22Rv1 (cell line): ENCODE data around the gene RIPK1.
"Not testable (repeated sequence)": the region's sequence is repeated elsewhere in the genome, so short reads cannot be mapped to it uniquely, and the experiment has no call there.

Experiments used
- CTCF ChIP-seq: fragments of 450-650 bp; IDR thresholded peaks from 2 replicates; pipeline ENCODE4 v1.5.1; 2017; ENCODE audit warnings: mild to moderate bottlenecking
- ZFX ChIP-seq: fragments of 450-650 bp; IDR thresholded peaks from 2 replicates; pipeline ENCODE4 v1.6.1; 2017; ENCODE audit warnings: antibody characterized with exemption, borderline replicate concordance

- TF ChIP-seq CTCF, ZFX: not testable (repeated sequence)
These were observed 13.2 kb upstream of the RIPK1 start for GRCh38 chr6:3055158-3055499.
